IPS DF 4.7 (cell line): ENCODE results near the gene F12.
"Not testable (repeated sequence)": the region's sequence is repeated elsewhere in the genome, so short reads cannot be mapped to it uniquely, and the experiment has no call there.

Experiments
- DNase-seq: peaks from one replicate; pipeline ENCODE4 v3.0.0-alpha.2; 2013; ENCODE audit warnings: low spot score; ENCODE audit errors: extremely low read depth

The F12 gene

DNA sequence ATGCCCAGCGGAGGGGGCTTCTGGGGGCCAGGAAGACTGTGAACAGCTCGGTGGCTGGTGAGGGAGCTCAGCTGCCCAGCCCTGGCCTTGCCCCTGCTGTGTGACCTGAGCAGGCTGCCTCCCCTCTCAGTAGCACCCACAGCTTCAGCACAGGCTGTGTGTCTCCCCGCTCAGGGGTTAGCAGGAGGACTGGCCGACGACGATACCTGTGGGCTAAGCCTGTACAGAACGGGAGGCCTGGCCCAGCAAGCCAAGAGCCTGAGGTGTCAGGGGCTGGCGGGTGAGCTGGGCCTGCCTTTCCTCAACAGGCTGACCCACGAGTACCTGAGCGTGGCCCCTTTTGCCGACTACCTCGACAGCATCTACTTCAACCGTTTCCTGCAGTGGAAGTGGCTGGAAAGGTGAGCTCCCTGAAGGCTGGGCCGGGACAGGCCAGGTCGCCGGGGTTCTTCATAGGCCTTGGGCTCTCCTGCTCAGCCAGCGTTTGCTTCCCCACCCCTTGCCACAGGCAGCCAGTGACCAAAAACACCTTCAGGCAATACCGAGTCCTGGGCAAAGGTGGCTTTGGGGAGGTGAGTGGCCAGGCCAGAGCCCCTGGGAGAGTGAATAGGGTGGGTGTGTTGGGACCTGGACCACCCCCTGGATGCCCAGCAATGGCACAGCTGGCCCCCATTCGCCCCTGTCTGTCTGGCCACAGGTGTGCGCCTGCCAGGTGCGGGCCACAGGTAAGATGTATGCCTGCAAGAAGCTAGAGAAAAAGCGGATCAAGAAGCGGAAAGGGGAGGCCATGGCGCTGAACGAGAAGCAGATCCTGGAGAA is 23.7 kb upstream of the F12 start:
- no peak for DNase-seq

GRCh38 chr5:177432143-177432838 is 22.9 kb upstream of the F12 start:
- DNase-seq: no peak

DNA sequence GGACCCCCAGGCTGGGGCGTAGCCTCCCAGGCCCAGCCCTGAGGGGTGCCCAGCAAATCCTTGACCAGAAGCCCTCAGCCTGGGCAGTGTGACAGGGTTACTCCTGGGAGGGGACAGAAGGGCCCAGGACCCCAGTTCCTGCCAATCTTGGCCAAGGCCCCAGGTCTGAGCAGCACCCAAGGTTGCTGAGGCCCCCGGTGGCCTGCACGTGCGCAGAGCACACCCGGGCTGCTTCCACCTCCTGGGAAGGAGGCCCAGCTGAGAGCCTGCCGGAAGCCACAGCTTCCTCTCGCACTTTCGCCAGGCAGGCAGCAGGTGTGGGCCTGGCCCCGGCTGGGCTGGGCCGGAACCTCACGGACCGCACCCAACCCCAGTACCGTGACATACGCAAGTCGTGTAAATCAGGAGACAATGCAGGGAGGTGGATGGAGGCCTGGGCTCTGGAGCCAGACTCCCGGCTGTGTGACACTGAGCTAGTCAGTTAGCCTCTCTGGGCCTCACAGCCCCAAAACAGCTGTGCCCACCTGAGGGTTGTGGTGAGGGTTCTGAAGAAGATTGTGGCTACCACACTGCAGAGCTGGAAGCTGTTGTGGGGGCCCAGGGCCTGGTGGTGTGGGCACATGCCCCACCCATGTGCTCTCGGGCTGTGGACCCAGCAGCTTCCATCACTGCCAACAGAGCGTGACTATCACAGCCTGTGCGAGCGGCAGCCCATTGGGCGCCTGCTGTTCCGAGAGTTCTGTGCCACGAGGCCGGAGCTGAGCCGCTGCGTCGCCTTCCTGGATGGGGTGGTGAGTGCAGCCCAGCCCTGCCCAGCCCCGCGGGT is 22.2 kb upstream of the F12 start:
- no peak for DNase-seq

- no peak for DNase-seq
These were observed 21.6 kb upstream of the F12 start for GRCh38 chr5:177430972-177431316.

DNA sequence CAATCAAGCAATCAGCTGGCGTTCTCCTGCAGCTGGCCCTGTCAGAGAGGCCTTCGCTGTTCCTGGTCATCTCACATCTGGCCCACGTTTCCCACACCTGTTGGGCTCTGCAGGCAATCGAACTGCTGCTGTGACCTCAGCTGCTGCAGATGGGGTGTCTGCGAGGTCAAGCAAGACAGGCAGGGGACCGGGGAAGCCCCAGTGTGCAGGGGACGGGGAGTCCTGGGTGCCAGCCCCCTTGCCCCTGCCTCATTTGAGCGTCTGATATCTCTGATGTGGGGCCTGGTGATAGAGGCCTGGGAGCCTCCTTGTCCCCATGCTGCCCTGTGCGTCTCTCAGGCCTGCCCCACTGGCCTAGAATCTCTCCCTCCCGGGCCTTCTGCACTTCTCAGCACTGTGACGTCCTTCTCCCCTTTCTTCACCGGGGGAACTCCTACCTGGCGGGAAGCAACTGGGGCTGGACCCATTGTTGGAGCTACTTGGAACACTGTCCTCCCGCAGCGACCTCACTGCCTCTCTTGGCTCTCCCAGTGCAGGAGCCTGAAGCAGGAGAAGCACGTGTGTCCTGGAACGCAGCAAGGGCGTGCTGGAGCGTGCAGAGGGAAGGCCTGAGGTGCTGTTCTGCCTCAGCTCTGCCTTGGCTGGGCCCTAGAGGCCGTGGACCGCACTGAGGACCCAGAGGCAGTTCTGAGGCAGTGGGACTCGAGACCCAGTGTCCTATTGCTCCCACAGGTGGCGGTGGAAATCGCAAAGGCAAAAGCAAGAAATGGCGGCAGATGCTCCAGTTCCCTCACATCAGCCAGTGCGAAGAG is 21.0 kb upstream of the F12 start:
- DNase-seq: no peak

DNA sequence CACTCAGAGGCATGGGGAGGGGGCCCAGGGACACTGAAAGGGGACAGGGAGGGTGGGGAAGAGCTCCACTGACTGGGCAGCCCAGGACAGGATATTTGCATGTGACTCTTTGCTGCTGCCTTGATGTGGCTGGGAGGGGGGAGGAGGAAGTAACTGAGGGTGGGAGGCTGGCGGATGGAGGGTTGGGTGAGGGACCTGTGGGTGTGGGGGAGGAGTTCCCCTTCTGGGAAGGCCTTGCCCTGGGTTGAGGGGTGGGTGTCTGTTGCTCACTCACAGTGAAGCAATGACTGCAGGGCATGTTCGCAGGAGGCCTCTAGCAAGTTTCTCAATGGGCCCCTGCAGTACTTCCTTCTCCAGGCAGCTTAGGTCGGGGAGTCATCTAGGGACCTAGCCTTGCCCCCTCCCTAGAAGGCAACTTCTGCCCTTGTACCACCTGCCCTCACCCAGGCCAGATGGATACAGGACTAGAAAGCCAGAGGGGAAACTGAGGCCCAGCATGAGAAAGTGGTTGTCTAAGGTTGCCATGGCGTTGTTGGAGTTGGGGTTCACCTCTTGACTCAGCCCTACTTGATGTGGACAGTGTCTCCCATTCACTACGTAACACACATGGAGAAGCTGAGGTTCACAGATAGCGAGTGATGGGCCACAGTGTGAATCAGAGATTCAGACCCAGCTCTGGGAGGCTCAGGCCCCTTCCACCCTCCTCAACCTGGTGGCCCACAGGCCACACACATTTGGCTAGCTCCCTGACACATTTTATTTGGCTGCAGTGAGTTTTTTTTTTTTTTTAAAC is 20.1 kb upstream of the F12 start:
- no peak for DNase-seq

- DNase-seq: no peak
These were observed 19.3 kb upstream of the F12 start for GRCh38 chr5:177428574-177429217.

- no peak for DNase-seq
These were observed 18.7 kb upstream of the F12 start for GRCh38 chr5:177427919-177428573.

- no peak for DNase-seq
These were observed 18.0 kb upstream of the F12 start for GRCh38 chr5:177427211-177427822.

GRCh38 chr5:177426566-177427210 is 17.3 kb upstream of the F12 start, which contains the start of gene GRK6:
GRK6 (plus strand) TSS chr5:177426676; CDS start chr5:177426846, 170 bp downstream.
- DNase-seq: no peak

- DNase-seq: peak; percentile 98
These were observed 16.6 kb upstream of the F12 start for GRCh38 chr5:177425801-177426565.

- DNase-seq: no peak
These were observed 15.9 kb upstream of the F12 start for GRCh38 chr5:177425196-177425800.

GRCh38 chr5:177423671-177424070 is 14.3 kb upstream of the F12 start:
- no peak for DNase-seq

DNA sequence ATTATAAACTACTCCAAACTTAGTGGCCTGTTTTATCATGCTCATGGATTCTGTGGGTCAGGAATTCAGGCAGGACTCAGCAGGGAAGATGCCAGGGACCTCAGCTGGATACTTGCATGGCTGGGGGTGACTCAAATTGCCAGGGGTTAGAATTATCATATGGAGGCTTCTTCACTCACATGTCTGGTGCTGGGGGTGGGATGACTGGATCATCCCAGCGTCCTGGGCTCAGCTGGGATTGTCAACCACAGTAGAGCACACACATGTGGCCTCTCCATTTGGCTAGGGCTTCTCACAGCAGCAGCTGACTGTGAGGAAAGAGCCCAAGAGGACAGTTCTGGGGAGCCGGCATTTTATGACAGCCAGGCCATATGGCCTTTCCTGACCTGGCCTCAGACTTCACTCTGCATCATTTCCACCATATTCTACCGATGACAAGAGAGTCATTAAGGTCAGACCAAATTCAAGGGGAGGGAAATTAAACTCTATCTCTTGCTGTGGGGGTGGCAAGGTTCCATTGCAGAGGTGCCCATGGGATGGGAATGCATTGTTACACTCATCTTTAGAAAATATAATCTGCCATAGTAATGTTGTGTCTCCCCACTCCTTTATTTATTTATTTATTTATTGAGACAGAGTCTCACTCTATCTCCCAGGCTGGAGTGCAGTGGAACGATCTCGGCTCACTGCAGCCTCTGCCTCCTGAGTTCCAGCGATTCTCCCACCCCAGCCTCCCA is 11.9 kb upstream of the F12 start:
- no peak for DNase-seq

GRCh38 chr5:177420472-177420871 is 11.1 kb upstream of the F12 start:
- DNase-seq: not testable (repeated sequence)

GRCh38 chr5:177419046-177419445 is 9.7 kb upstream of the F12 start:
- no peak for DNase-seq
